HepG2 (cell line): Measurements from ENCODE around the gene P2RY8. TPM values are rescaled to one million over a fixed set of nuclear protein-coding genes. Genes with fewer than 3 reads are reported as not detected.

ENCODE experiments used
- ATAC-seq: fragments of 200-7000 bp; cut with Tn5 transposase; 3 replicates; pipeline ENCODE4 v1.9.1; 2020; ENCODE audit warnings: mild to moderate bottlenecking, moderate library complexity
- BruUV-seq: library from RNA; stranded (reverse); fragments of 400-500 nt; replicated peaks from 2 replicates; lab custom pipeline; 2021; lab: Mats Ljungman, UMichigan
- CTCF ChIA-PET: fragments of 300-600 bp; formaldehyde crosslinking; extraction: SDS; loops from one replicate; lab custom pipeline; 2021; ENCODE audit warnings: low total read pairs, inconsistent platforms, low intra/inter-chr PET ratio; lab: Yijun Ruan, JAX
- POLR2A ChIA-PET: fragments of 350-600 bp; sonication (Branson Sonifier 250); formaldehyde crosslinking; loops from one replicate; lab custom pipeline; 2020; ENCODE audit warnings: antibody characterized with exemption, inconsistent platforms; lab: Yijun Ruan, JAX
- DNase-seq: peaks from one replicate; pipeline ENCODE4 v3.0.0-alpha.2; 2015; ENCODE audit warnings: low spot score
- FAIRE-seq: peaks from 3 replicates; lab custom pipeline; 2011; peaks lifted over from hg19 to GRCh38; lab: Jason Lieb, UNC
- H2AFZ ChIP-seq: one replicate; pipeline ENCODE4 v1.6.1; 2011; ENCODE audit warnings: low read length, inconsistent platforms
- H3K27ac ChIP-seq: fragments of 300-600 bp; 3 replicates; pipeline ENCODE4 v1.8.0; 2011; ENCODE audit warnings: mixed run types, mild to moderate bottlenecking, mixed read lengths, low read length, inconsistent platforms; ENCODE audit not compliant: insufficient read depth; ENCODE audit errors: extremely low read length
- H3K27me3 ChIP-seq, 2 experiments: fragments of 200-600 bp in 1 of 2; 2 replicates in 1 of 2; 3 replicates in 1 of 2; pipeline versions ENCODE4 v1.6.0 to v1.8.0; 2011; ENCODE audit warnings: low read length in 2 of 2, mild to moderate bottlenecking in 2 of 2, moderate library complexity in 2 of 2, inconsistent platforms in 1 of 2; ENCODE audit not compliant: insufficient read depth in 2 of 2, control insufficient read depth in 1 of 2
- H3K36me3 ChIP-seq, 2 experiments: fragments of 200-600 bp in 1 of 2; replicated peaks in 1 of 2; 2 replicates in 1 of 2; 3 replicates in 1 of 2; pipeline versions ENCODE4 v1.5.1 to v1.8.0; 2011; ENCODE audit warnings: low read length in 2 of 2, inconsistent platforms in 1 of 2; ENCODE audit not compliant: insufficient read depth in 2 of 2, control insufficient read depth in 1 of 2
- H3K4me1 ChIP-seq: 2 replicates; pipeline ENCODE4 v1.5.1; 2012; ENCODE audit warnings: low read length, inconsistent platforms; ENCODE audit not compliant: insufficient read depth
- H3K4me2 ChIP-seq: 2 replicates; pipeline ENCODE4 v1.6.0; 2011; ENCODE audit warnings: low read depth, low read length, inconsistent platforms
- H3K4me3 ChIP-seq, 3 experiments: fragments of 200-600 bp in 1 of 3; sonication (generic), shearing (Covaris generic) in 1 of 3; replicated peaks in 1 of 3; 2 replicates each; pipeline ENCODE4 v1.5.1; 2011 to 2016; ENCODE audit warnings: low read length in 3 of 3, inconsistent platforms in 2 of 3, low read depth in 2 of 3, mild to moderate bottlenecking in 2 of 3, control low read depth in 1 of 3, mixed read lengths in 1 of 3; ENCODE audit not compliant: insufficient read depth in 1 of 3
- H3K79me2 ChIP-seq: one replicate; pipeline ENCODE4 v1.6.1; 2011; ENCODE audit warnings: low read length, inconsistent platforms; ENCODE audit not compliant: insufficient read depth
- H3K9ac ChIP-seq: 2 replicates; pipeline ENCODE4 v1.6.0; 2011; ENCODE audit warnings: mild to moderate bottlenecking, low read depth, low read length, inconsistent platforms; ENCODE audit not compliant: insufficient read depth
- H3K9me3 ChIP-seq: 2 replicates; pipeline ENCODE4 v1.5.1; 2012; ENCODE audit warnings: mild to moderate bottlenecking, low read length
- H4K20me1 ChIP-seq: 2 replicates; pipeline ENCODE4 v1.6.0; 2011; ENCODE audit warnings: inconsistent platforms, mild to moderate bottlenecking, low read length, moderate library complexity; ENCODE audit not compliant: insufficient read depth
- BATF2 ChIP-seq: sonication (generic); formaldehyde crosslinking; IDR thresholded peaks from 2 replicates; pipeline ENCODE4 v1.8.0; 2022; ENCODE audit warnings: mild to moderate bottlenecking, missing genetic modification reagents, moderate library complexity
- BCLAF1 ChIP-seq: fragments of 450-650 bp; IDR thresholded peaks from 2 replicates; pipeline ENCODE4 v1.6.1; 2017; ENCODE audit warnings: mild to moderate bottlenecking
- FOXA3 ChIP-seq: IDR thresholded peaks from 2 replicates; pipeline ENCODE4 v1.6.1; 2016; ENCODE audit warnings: missing genetic modification reagents, missing compliant biosample characterization
- FOXM1 ChIP-seq: sonication (generic); formaldehyde crosslinking; IDR thresholded peaks from 2 replicates; pipeline ENCODE4 v1.5.0; 2020; ENCODE audit warnings: missing genetic modification reagents
- MEIS2 ChIP-seq: sonication (generic); formaldehyde crosslinking; IDR thresholded peaks from 2 replicates; pipeline ENCODE4 v1.9.0; 2021; ENCODE audit warnings: mild to moderate bottlenecking, missing genetic modification reagents
- MLXIP ChIP-seq: sonication (generic); formaldehyde crosslinking; IDR thresholded peaks from 2 replicates; pipeline ENCODE4 v1.9.0; 2021; ENCODE audit warnings: missing genetic modification reagents, borderline replicate concordance
- SIN3A ChIP-seq: IDR thresholded peaks from 2 replicates; pipeline ENCODE4 v1.6.1; 2011; ENCODE audit warnings: low read depth, mild to moderate bottlenecking, control low read depth, low read length, borderline replicate concordance
- SIX1 ChIP-seq: sonication (generic); formaldehyde crosslinking; IDR thresholded peaks from 2 replicates; pipeline ENCODE4 v1.4.0; 2020; ENCODE audit warnings: missing genetic modification reagents, borderline replicate concordance
- TFE3 ChIP-seq: IDR thresholded peaks from 2 replicates; pipeline ENCODE4 v1.6.1; 2016
- TRAFD1 ChIP-seq: sonication (generic); formaldehyde crosslinking; IDR thresholded peaks from 2 replicates; pipeline ENCODE4 v1.5.1; 2020; ENCODE audit warnings: missing genetic modification reagents, mild to moderate bottlenecking, borderline replicate concordance
- ZC3H4 ChIP-seq: sonication (generic); formaldehyde crosslinking; IDR thresholded peaks from 2 replicates; pipeline ENCODE4 v1.4.0; 2020; ENCODE audit warnings: missing genetic modification reagents, borderline replicate concordance
- ZNF138 ChIP-seq: sonication (generic); formaldehyde crosslinking; IDR thresholded peaks from 2 replicates; pipeline ENCODE4 v1.5.0; 2020; ENCODE audit warnings: mild to moderate bottlenecking, low read depth, missing genetic modification reagents
- ZNF652 ChIP-seq: IDR thresholded peaks from 2 replicates; pipeline ENCODE4 v1.6.1; 2016; ENCODE audit warnings: low read depth, borderline replicate concordance
- WGBS: methylation state at CpG from one replicate; pipeline ENCODE4 v1.1.6; 2017; ENCODE audit warnings: low lambda C conversion rate; 5-methylcytosine and 5-hydroxymethylcytosine counted together
- in situ Hi-C: cut with HindIII; loops from 2 replicates; pipeline ENCODE4 v1.10.0; 2017; ENCODE audit warnings: low pct_unique_long_range_greater_than_20kb; ENCODE audit not compliant: extremely low pct_ligation_motif_present
- intact Hi-C: fragments of 100-400 bp; cut with micrococcal nuclease; formaldehyde crosslinking; loops from one replicate; pipeline ENCODE4 v1.10.0; 2022; ENCODE audit not compliant: unreplicated experiment
- polyA plus RNA-seq, 8 experiments: library from polyadenylated mRNA; depleted of rRNA in 3 of 8; stranded (reverse) in 7 of 8; unstranded in 1 of 8; fragments of >200 nt; fragmentation: Illumina TruSeq in 4 of 8; extraction: Trizol in 4 of 8; gene quantifications; 2 replicates each; pipeline versions ENCODE4 v1.2.1 to v1.2.3, GENCODE V29; 2011 to 2016; ENCODE audit warnings: low read depth in 4 of 8, missing spikeins in 1 of 8, mixed read lengths in 1 of 8; ENCODE audit not compliant: insufficient read depth in 1 of 8
- total RNA-seq, 5 experiments: library from RNA; depleted of rRNA; stranded (reverse); fragments of >200 nt; fragmentation: Illumina TruSeq; extraction: Trizol; gene quantifications; 2 replicates each; pipeline ENCODE4 v1.2.3, GENCODE V29; 2016; ENCODE audit warnings: low read depth in 1 of 5

Gene P2RY8
- total and polyA plus RNA-seq, 2 of the 13 experiments (the other 11 are each of a cell fraction or from before 2014, with no cell fraction given), result 1.0 to 1.3 TPM

- Histone ChIP-seq H4K20me1 (no peaks in the 10 kb centered on the region), H3K4me3 (no peak overlapping the region), H3K4me1 (no peaks in the 10 kb centered on the region), H3K9me3 (no peaks in the 10 kb centered on the region), H2AFZ (no peak overlapping the region), H3K27ac (no peak overlapping the region), H3K4me2 (no peak overlapping the region), H3K36me3 (no peaks in the 10 kb centered on the region), H3K79me2 (no peaks in the 10 kb centered on the region), H3K9ac (no peak overlapping the region), H3K27me3 (no peaks in the 10 kb centered on the region)
- CTCF ChIA-PET, result no interaction called here
- intact Hi-C loops (no loop called here), in situ Hi-C loops (no loop called here)
- FAIRE-seq (no peak), ATAC-seq (no peak), DNase-seq (no peak)
- WGBS, result 89% methylated on average over 8 of the region's 8 CpGs
- POLR2A ChIA-PET, result no interaction called here
- BruUV-seq, result no TSS peak
- TF ChIP-seq SIX1, result no peak
- no peak for TF ChIP-seq ZC3H4 (CRISPR knock-in tag)
- no peak for TF ChIP-seq MEIS2 (CRISPR knock-in tag)
- TF ChIP-seq SIN3A, result no peak
- TF ChIP-seq TFE3 (CRISPR knock-in tag), result no peak
- TF ChIP-seq FOXM1 (CRISPR knock-in tag), result no peak
- no peak for TF ChIP-seq BCLAF1
- TF ChIP-seq ZNF138 (CRISPR knock-in tag), result no peak
- TF ChIP-seq TRAFD1 (CRISPR knock-in tag), result no peak
- TF ChIP-seq FOXA3 (CRISPR knock-in tag), result no peak
- no peak for TF ChIP-seq ZNF652 (CRISPR knock-in tag)
- no peak for TF ChIP-seq BATF2 (CRISPR knock-in tag)
- TF ChIP-seq MLXIP, result no peak
Measured at GRCh38 chrX:1502853-1503252, 34.1 kb downstream of the P2RY8 start.
